GM18861 (cell line): ENCODE measurements around the gene SERPINI2.

ENCODE experiments used
- ATAC-seq: cut with Tn5 transposase; IDR thresholded peaks from one replicate; pipeline ENCODE4 v1.9.1; 2021; ENCODE audit not compliant: unreplicated experiment

Gene SERPINI2, protein sequence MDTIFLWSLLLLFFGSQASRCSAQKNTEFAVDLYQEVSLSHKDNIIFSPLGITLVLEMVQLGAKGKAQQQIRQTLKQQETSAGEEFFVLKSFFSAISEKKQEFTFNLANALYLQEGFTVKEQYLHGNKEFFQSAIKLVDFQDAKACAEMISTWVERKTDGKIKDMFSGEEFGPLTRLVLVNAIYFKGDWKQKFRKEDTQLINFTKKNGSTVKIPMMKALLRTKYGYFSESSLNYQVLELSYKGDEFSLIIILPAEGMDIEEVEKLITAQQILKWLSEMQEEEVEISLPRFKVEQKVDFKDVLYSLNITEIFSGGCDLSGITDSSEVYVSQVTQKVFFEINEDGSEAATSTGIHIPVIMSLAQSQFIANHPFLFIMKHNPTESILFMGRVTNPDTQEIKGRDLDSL

GRCh38 chr3:167473863-167474262, at the start of gene SERPINI2:
SERPINI2 (minus strand) TSS chr3:167474042; CDS start chr3:167471834, 2,208 bp downstream.
- no peak for ATAC-seq

DNA sequence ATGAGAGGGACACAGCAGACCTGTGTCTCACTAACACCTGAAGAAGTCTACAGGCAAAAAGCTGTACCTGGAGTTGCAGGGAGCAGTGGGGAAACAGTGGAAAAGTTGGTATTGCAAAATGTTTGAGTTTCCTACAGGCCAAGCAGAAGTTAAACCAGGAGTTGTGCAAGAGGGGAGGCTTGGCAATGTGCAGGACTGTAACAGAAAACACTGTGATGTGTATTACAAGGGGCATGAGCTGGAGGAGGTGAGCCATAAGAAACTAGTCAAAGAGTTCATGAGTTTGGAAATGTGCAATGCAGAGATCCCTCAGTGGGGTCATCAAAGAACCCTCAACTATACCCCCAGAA, 47.1 kb upstream of the SERPINI2 start:
- ATAC-seq: no peak

DNA sequence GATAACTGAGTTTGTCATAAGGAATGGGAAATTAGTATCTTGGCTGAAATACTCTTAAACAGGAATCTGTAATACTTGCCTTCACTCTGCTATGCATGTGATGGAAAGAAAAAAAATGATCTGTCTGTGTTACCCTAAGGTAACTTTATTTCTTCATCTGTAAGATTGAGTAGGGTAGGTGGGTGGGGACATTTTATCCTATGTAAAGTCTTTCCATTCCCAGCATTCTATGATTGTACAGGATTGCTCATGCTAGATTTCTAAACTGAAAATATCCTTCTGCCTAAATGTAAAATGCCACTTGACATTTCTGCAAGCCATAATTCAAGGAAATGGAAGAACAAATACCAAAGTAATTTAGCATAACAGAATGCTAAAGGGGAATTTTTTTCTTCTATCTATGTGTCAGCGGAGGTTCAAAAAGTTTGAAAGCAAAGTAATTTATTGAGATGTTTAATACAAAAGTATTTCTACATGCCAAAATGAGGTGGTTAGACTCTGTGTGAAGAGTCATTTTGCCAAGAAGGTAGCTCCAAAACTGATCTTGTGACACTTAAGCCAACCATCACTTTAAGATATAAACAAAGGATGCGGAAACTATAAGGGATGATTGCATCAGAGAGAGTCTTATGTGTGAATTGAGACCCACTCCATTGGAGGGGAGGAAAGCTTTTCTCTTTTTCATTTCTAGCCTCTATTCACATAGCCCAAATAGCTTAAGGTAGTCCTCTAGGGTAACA, 46.6 kb upstream of the SERPINI2 start:
- ATAC-seq: no peak

DNA sequence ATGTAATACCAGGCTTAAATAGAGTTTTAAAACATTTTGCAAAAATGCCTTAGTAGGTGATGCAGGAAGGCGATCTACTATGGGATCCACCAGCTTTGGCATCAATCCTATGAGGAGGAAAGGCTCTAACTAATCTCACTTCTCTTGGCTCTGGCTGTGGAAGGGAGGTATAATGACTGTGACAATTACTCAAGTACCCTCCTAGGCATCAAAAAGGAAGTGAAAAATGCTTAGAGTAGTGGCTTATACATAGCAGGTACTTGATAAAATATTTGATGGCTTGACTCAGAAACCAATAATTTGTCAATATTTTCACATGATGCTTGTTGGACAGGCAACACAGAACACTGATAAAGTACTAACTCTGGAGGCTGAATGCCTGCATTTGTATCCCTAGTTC, 34.1 kb upstream of the SERPINI2 start:
- no peak for ATAC-seq

GRCh38 chr3:167502401-167502800, 28.6 kb upstream of the SERPINI2 start:
- no peak for ATAC-seq

GRCh38 chr3:167501941-167502340, 28.1 kb upstream of the SERPINI2 start:
- ATAC-seq: no peak

DNA sequence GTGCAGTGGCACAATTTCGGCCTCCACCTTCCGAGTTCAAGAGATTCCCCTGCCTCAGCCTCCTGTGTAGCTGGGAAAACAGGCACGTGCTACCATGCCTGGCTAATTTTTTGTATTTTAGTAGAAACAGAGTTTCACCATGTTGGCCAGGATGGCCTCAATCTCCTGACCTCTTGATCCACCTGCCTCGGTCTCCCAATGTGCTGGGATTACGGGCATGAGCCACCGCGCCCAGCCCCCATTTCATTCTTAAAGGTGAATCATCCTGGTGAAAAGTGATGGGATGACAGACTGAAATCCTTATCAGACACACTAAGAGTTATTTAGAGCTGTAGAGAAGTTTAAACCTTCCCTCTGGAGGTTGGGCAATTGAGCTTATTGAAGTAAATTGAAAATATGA, 24.1 kb upstream of the SERPINI2 start:
- ATAC-seq: no peak

DNA sequence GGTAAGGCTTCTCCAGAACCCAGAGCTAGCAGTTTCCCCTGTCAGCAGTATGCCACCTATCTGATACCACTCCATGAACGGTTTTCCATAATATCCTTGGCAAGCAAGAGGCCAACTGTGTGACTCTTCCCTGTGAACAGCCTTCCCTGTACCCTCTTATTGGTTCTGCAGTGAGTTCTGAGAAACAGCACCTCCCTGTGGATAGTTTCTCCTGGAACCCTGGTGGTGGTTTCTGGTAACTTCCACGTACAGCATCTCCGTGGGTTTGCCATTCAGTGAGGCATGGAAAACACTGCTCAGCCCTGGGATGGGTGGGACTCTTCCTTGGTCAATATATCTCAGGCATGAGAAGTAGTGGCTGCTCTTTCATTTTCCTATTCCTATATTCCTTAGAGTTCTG, 19.4 kb upstream of the SERPINI2 start:
- no peak for ATAC-seq

DNA sequence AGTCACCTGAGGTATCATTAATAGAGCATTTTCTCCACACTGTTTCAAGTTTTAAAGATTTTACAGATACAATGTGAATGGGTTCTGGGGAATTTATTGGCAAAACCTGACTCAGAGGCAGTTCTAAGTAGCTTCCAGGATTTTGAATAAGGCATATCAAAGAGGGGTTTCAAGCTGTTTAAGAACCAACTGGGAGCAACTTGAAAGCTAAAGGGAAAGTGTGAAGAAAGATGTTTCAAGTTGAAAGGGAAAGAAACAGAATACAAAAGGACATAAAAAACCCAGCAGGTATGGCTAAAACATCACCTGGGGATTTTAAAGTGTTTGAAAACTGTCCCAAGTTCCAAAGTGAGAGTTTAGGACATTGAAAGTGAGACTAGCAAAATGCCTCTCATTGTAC, 17.8 kb upstream of the SERPINI2 start:
- no peak for ATAC-seq

- no peak for ATAC-seq
Observed at GRCh38 chr3:167489571-167489970, 15.7 kb upstream of the SERPINI2 start.

GRCh38 chr3:167487556-167487955, 13.7 kb upstream of the SERPINI2 start:
- no peak for ATAC-seq

DNA sequence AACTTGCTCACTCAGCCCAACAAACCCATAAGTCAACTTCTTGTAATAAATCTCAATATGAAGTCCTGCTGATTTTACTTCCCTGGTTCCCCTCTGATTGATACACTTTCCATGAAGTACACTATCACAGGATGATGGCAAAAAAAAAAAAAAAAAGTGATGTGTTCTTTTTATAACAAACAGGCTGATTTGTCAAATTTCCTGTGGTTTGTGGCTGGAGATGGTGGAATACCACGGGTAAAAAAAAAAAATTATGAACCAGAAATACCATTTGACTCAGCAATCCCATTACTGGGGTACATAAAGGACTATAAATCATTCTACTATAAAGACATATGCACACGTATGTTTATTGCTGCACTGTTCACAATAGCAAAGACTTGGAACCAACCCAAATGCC, 10.7 kb upstream of the SERPINI2 start:
- no peak for ATAC-seq

- ATAC-seq: no peak
Observed at GRCh38 chr3:167483708-167484475, 10.1 kb upstream of the SERPINI2 start.

- no peak for ATAC-seq
Observed at GRCh38 chr3:167481164-167481563, 7.3 kb upstream of the SERPINI2 start.

GRCh38 chr3:167480748-167481147, 6.9 kb upstream of the SERPINI2 start:
- no peak for ATAC-seq

DNA sequence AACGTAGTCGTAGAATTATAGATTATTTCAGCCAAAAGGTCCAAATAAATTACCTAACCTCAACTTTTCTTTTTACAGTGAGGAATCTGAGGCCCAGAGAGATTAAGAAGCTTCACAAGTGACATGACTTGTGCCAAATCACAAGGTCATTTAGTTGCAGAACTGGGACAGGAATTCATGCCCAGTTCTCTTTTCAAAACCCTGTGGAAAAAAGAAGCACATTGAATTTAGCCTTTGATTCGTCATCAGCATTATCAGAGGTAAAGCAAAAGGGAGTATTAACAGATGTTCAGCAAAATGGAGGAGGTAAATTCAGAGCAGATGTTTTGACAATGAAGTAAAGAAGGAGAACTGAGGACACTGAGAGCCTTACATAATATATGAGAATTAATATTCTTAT, 4.5 kb downstream of the SERPINI2 start:
- ATAC-seq: no peak

DNA sequence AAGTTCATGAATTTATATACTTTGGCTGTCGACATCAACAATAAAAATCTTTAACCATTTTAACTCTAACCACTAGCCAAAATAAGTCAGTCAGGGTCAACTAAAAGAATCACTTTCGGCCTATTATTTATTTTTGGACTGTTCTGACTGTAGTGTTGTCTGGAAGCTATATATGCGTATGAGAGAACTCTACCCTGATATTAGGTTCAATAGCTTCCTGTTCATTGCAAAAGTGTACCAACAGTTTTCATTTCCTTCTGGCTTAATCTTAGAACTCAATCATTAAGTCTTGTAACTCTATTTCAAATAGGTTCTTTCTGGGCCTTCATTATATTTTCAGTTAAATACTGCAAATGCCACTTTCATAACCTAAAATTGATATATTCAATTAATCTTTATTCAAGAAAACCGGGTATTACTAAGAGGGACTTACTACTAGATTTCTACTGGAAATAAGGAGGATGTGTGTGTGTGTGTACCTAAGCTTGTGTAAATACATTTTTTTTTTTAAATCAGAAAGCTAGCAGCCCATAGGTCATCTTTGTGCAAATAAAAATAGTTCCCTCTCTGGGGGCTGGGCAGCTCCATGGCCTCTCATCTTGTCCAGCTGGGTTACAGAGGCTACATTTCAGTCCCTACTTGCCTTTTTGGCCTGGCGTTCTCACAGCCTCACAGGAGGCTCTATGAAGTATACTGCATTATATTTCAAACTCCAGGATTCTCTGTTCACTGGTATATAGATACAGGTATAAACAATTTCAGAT, 5.8 kb downstream of the SERPINI2 start:
- ATAC-seq: no peak

GRCh38 chr3:167466966-167467365, 6.9 kb downstream of the SERPINI2 start:
- no peak for ATAC-seq

DNA sequence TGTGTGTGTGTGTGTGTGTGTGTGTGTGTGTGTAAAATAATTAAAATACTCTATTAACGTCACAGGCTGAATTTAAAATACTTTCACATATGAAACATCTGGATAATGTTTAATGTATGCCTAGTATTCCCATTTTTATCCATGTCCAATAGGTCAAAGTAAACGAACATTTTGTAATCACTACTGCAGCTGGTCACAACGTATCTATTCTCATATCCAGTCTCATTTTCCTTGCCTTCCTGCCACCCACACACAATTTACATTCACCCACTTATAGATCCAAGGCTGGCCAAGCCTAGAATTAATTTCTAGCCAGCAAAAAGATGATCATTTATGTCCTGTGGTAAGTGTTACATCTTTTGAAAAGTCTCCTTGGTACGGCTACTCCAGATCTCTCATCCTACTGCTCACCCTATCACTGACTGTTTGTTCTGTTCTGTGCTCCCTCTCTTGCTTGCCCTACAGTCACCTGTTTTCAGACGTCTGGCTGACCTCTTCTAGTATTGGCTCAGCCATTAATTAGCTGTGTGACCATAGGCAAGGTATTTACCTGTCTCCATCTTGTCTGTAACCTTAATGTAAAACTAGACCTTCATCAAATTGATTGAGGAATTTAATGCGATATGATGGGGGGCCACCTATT, 17.6 kb downstream of the SERPINI2 start:
- ATAC-seq: no peak

DNA sequence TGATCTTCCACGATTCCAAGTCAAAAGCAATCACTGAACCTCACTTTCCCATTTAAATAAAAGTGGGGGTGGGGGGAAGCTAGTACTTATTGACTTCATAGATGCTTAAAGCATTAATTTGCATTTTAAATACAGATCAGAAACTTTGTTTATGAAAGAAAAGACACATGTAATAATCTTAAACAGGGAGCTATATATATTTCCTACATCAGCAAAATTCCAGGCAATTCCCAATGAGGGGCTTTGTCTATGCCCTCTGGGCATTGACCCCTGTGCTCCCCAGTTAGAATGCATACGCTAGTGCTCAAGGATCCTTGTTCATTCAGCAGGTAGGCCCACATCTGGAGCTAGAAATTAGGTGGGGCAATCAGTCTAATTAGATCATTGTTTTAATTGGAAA, 20.0 kb downstream of the SERPINI2 start:
- ATAC-seq: no peak

GRCh38 chr3:167451282-167451681, 22.6 kb downstream of the SERPINI2 start:
- no peak for ATAC-seq
